Inferior parietal cortex (tissue), 1 donor: ENCODE data around the gene TSHZ2.

Experiments
- DNase-seq: peaks from one replicate; pipeline ENCODE4 v3.0.0-alpha.2; 2016; ENCODE audit errors: extremely low spot score

Gene TSHZ2, protein sequence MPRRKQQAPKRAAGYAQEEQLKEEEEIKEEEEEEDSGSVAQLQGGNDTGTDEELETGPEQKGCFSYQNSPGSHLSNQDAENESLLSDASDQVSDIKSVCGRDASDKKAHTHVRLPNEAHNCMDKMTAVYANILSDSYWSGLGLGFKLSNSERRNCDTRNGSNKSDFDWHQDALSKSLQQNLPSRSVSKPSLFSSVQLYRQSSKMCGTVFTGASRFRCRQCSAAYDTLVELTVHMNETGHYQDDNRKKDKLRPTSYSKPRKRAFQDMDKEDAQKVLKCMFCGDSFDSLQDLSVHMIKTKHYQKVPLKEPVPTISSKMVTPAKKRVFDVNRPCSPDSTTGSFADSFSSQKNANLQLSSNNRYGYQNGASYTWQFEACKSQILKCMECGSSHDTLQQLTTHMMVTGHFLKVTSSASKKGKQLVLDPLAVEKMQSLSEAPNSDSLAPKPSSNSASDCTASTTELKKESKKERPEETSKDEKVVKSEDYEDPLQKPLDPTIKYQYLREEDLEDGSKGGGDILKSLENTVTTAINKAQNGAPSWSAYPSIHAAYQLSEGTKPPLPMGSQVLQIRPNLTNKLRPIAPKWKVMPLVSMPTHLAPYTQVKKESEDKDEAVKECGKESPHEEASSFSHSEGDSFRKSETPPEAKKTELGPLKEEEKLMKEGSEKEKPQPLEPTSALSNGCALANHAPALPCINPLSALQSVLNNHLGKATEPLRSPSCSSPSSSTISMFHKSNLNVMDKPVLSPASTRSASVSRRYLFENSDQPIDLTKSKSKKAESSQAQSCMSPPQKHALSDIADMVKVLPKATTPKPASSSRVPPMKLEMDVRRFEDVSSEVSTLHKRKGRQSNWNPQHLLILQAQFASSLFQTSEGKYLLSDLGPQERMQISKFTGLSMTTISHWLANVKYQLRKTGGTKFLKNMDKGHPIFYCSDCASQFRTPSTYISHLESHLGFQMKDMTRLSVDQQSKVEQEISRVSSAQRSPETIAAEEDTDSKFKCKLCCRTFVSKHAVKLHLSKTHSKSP (N-terminal part only)

DNA sequence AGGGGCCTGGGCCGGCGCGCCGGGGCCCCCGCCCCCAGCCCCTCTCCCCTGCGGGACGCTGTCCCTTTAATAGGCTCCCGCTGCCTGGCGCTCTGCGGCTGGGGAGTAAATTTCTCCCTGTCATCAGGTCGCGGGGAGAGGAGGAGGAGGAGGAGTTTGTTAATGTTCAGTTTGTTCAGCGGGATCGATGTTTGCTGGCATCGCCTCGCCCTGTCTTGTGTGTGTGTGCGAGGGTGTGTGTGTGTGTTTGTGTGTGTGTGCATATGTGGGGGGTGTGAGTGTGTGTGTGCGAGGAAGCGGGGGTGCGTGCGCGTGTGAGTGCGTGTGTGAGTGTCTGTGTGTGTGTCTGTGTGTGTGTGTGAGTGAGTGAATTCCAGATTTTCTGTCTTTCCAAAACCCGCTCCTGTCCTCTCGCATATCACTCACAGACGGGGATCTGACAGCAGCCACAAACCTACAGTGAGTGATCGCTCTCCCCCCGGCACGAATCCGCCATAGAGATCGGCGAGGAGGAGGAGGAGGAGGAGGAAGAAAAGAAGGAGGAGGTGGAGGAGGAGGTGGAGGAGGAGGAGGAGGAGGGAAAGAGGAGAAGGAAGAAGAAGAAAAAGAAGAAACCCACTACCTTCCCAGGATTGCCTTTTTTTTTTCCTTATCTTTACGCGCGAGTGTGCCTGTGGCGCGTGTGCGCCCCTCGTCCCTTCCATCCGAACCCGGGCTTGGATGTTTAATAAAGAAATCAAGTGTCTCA lies at the start of gene TSHZ2:
Gene TSHZ2, plus strand, starts transcription at position 169 of the 748 bp plus-strand sequence. CDS start 936 bp downstream, outside the sequence.
- no peak for DNase-seq

DNA sequence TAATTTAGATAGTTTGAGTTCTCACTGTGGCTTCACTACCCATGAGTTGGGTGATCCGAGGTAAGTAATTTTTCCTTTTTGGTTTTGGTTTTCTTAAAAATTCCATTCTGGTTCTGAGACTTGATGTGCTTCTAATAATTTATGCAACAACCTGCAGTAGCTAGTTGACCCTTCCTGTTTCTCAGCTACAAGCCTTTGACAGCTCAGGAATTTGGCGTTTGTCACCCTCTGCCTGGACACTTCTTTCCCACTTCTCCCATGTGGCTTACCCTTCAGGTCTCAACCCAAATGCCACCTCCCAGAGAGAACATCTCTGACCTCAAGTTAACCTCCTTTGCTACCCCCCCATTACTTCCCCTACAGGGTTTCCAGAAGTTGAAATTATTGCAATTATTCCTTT lies 49.7 kb upstream of the TSHZ2 start:
- DNase-seq: no peak

DNA sequence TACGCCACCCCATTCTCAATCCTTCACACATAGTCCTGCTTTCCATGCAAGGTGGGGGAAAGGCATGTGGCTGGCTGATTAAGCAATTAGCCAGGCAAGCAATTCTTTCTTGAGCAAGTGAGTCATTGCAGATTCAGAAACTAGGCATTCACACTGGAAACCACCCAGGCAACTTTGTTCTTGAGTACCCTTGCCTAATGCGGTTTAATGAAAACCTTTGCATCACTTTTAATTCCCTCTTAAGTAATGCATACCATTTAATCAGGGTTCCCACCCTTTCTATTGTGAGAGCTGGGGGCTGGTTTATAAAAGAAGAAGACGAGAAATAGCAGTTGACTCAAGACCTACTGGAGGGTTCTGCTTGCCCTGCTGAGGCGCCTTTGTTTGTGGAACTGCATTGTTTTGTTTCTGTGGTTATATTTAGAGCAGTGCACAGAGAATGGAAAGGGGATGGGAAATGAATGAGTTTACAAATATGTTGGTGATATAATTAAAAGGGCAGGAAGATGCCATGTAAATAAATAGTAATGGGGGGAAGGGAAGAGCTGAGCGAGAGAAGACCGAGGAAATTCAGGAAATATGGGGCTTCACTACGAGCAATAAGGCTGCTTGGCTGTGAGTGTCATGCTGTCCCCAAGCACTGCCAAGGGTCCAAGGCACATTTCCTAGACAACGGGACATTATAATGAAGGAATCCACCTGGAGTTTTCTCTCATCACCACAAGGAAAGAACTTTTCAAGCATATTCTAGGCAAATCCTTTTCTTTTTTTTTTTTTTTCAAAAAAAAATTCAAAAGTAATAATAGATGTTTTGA lies 48.8 kb upstream of the TSHZ2 start:
- DNase-seq: no peak

DNA sequence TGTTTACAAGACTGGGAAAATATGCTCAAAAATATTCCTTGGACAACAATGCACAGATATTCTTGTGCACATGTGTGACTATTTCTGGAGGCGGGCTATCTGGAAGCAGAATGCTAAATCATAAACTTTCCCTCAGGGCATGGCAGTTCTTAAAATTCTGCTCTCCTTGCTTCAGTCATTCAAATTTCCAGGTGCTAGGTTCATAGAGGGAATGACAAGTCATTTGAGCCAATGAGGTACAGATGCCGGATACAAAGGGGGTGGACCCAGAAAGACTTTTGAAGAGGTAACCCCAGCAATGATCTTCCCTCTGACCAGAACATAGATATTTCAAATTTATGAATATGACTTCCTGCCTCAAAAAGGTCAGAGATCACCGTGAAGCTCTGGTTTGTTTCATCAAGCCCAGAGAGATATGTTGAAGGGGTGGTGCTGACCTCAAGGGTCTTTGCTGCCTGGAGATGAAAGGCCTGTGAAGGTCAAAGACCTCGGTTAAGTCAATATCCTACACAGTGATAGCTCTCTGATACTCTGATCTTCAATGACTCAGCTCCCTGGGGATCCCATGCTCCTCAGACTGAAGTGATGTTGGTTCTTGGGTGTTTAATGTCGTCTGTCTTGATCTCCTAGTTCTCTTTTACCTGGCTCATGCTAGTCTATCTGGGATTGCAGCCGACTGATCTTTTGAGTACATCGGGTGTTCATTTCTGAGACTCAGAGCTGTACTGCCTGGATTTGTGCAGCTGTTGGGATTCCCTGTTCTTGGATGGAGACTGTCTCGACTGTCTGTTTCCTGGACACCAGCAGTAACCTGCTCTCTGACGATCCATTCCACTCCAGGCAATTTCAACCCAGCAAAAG lies 47.5 kb upstream of the TSHZ2 start:
- DNase-seq: no peak

DNA sequence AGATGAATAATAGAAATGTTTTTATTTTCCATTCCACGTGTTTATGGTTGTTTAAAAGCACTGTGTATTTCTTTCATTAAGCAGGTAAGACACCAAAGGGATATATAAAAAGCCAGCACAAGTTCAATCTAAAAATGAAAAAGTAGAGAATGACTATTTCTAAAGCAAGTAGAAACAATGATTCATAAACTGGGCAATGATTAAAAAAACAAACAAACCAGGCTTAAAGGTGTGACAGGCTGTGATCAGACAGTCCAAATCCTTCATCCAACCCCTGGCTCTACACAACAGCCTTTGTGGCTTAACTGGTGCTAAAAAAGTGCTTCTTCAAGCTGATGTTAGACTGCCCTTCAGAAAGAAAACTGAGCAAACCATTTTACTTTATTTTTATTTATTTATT lies 45.7 kb upstream of the TSHZ2 start:
- no peak for DNase-seq

DNA sequence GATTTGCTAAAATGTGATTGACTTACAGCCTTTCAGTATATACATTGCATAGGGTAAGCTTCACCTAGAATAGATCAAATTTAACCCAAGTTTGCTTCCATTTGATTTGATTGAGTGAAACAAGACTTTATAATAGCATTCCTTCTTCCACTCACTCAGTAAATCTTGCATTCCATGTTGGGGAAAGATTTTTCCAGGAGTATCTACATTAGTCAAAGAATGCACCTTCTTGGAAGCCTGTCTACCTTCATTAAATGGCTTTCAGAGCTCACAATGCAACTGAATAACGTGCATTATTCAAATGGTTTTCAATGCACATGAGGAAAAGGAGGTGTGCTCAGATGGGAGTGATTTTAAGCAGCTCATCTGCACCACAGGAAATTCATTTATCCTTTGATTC lies 38.3 kb upstream of the TSHZ2 start:
- DNase-seq: no peak

DNA sequence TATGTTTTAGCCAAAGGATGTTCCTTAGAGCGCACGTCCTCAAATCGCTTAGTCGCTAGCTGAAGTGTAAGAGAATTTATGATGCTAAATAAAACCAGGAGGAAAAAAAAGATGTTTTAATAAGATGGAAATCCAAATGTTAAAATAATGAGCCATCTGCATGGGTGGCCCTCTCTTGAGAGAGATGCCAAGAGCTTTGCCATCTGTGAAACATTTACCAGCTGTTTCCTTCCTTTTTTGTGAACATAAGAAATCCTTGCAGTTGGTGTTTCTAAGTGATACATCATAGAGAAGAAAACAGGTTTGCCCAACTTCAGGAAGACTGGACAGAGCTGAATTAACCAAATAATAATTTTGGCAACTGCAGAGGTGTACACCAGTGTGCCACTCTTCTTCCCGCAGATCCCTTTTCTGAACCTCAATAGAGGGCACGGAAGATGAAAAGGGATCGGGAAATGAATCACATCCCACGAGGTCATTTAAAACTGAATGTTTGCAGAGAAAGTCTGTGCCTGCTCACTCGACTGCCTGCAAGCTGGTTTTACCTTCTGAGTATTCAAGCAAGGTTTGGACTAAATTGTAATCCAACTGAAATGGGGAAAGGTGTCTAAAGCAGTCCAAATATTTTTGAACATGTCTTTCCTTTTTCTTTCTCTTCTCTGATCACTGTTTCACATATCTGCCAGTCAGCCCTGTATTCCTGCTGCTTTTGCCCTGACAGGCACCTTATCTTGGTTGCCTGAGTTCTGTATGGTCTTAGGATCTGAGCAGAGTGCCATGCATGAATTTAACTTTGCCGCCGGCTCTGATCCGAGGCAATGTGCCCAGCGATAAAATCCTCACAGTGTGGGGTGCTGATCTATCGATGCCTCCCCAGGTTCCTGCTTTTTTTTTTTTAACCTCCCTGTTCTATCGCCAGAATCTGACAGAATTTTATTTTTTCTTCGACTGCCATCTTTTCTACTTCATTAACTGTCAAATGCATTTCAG lies 35.5 kb upstream of the TSHZ2 start:
- DNase-seq: peak; percentile 68

DNA sequence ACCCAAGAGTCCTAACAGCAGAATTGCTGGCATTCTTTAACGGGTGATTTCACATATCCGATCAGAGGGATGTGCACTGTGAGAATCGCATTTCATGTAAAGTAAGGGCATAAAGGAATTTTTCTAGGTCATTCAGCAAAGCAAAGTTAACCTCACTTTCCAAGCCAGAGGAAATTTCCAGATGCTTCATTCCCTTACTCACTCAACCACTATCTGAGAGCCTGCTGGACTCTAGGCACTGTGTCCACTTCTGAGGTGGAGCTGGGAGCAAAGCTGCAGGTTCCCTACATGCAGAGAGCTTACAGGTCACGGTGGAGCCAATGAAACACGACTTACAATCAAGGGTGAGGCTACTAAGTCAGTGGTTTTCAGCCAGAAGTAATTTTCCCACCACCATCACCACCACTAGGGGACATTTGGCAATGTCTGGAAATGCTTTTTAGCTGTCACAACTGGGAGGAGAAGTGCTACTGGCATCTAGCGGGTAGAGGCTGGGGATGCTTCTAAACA lies 34.5 kb upstream of the TSHZ2 start:
- DNase-seq: no peak

DNA sequence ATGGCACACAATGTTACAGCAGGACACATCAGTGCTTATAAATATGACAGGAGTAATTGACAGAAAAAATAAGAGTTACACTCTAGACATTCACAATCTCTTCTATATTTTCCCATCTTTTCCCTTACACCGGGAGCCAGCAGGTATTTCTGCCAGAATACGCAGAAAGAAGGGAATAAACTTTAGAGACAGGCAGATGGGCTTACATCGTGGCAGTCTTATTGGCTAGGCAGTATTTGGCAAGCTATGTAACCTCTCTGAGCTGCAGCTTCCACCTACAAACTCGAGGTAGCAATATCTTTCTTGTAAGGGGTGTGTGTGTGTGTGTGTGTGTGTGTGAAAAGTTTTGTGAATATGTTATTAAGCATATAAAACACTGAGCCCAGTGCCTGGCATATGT lies 33.0 kb upstream of the TSHZ2 start:
- DNase-seq: no peak

DNA sequence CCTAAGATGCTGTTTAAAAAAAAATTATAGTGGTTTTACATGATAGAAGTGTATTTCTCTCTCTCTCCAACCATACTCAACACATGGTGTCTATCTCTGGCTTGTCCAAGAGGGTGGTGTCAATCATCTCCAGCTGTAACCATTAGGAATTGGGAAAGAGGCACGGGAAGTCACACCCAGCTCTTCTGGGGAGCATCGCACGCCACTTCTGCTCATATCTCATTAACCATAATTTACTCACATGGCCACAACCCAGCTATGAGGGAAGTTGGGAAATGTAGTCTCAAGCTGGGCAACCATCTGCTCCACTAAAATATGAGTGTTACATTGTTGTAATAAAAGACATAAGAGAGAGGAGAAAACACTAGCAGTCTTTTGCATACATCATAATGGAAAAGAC lies 30.4 kb upstream of the TSHZ2 start:
- DNase-seq: no peak

DNA sequence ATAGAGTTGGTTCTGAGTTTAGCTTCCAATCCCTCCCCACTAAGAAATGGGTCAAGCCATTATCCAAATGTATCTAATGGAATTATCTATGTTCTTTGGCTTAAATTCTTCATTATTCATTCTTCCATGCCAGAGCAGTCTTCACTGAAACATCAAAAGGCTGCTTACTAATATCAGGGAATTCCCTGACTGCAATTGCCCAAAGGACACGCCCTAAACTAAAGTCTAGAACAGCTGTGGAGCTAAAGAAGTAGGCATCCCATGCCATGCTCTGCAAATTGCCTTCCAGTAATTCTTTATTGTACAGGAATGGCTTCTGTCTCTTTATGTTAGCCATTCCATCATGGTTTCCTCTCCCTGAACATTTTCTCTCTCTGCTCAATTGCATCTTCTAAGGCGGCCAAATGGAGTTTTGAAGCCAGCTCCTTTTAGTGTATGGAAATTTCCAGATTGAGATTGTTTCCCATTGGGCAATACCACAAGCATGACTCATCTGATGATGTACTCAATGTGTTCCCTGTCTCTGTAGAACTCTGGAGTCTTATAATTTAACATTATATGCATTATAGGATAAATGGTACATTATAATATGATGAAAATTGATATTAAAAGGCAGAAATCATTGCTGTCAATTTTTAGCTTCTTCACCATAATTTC lies 28.8 kb upstream of the TSHZ2 start:
- DNase-seq: peak; percentile 32

DNA sequence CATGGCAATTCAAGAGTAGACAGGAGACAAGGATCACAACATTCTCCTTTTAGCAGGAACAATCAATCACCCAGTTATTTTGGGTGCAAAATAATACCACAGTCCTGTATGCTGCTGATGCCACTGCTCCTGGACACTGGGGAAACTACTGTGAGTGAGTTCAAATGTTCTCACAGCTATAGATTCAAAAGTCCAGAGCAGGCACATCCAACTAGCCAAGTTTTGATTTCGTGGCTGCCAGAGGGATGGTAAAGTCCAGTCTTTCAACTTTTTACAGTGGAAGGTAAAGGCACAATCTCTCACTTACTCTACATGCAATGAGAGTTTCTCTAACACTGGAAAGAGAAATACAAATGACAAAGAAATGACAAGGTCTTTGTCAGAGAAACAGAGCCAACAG lies 26.9 kb upstream of the TSHZ2 start:
- no peak for DNase-seq

DNA sequence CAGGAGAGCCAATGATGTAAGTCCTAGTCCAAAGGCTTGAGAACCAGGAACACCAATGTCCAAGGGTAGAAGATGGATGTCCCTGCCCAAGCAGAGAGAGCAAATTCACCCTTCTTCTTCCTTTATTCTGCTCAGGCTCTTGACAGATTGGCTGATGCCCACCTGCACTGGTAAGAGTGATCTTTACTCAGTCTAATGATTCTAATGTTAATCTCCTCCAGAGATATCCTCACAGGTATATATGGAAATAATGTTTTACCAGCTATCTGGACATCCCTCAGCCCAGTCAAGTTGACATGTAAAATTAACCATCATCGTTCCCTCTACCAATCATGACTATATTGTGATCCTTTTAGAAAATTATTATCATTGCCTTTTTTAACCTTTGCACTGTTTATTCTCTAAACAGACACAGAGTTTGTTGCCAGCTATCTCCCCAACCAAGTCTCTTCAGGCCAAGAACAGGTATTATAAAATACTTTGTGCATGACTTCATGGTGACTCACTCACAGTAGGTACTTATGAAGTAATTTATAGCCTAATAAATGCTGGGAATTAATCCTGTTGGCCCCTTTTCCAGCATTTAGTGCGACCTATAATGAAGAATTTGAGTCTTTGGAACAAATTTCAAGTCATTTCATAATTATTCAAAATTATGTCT lies 26.2 kb upstream of the TSHZ2 start:
- no peak for DNase-seq

DNA sequence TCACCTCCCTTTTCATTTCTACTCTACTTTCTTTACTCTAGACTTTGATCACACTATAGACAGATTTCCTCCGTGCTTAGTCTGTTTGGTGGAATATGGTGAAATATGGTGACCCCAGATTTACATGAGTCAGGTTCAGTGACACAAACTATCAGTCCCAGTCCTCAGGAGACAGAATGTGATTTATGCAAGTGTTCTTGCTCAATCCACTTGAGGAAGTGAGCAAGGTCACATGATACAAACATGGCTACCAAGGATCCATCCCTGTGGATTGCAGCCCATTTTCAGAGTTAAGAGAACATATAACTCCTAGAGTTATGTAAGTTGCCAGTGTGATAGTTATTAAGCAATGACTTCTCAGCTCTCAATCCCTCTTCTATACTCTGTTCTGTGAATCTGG lies 23.7 kb upstream of the TSHZ2 start:
- no peak for DNase-seq

DNA sequence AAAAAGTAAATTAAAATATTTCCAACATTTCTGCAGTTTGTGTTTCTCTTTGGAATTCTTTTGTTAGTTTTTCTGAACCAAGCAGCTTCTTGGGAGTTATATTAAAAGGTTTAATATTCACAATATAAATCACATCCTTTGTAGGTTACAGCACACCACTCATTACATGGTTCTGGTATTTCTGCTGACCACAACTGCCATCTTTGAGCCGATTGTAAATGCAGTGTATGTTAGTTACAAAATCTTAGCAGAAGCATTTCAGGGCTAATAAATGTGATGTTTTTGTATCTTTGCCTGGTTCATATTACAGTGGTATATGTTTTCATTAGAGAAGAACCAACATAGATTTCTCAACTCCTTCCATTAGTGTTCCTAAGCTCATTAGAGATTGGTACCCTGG lies 19.1 kb upstream of the TSHZ2 start:
- DNase-seq: no peak

DNA sequence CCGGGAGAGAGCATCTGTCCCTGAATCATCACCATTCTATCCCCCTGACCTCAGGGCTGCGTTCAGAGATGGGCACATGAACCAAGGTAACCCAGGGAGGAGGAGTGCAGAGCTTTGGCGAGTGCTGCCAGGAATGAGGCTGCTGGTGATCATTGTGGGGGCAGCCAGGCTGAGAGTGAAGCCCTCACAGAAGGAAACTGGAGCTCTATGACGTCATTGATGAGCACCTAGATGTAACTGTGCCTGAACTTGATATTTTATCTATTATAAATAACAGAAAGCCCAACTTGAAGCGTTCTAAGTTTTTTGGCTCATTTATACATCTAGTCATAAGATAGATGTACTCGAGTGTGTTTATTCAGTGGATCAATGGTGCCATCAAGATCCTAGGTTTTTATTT lies 17.3 kb upstream of the TSHZ2 start:
- DNase-seq: no peak

DNA sequence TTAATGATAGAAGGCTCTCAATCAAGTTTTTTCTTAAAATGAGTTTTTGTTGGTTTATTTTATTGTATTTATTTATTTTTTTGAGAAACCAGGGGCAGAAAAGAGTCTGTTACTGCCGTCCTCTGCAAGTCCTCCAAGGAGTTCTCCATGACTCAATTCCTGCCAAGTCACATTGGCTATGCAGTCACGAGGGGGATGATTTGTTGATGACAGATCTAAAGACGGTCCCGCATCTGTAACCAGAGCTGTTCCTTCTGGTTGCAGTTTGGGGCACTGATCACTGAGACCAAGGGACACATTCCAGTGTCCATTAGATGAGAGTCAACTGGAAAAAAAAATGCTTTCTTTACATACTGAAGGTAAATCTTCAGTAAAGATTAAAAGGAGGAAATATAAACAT lies 13.9 kb upstream of the TSHZ2 start:
- no peak for DNase-seq

DNA sequence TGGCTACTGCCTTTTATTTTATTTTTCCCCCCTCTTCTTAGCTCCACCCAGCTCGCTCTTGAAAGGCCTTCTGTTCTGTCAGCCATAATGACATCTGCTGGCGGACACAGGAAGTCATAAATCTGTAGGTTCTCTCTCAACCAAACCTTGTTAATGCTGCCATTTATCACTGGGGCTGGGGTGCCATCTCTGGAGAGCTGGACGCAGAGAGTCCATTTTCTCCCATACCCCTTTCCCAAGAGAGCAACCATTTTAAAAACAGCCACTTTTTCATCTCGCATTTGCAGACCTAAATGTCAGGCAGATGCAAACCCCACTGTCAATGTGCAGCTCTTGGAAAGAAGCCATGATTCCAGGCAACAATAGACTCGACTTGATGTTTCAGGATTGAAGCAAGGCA lies 13.0 kb upstream of the TSHZ2 start:
- DNase-seq: no peak
